Measurements from ENCODE around the gene DNAH2. TPM values are rescaled to one million over a fixed set of nuclear protein-coding genes. Genes with fewer than 3 reads are reported as not detected.

The DNAH2 gene
- total and polyA plus RNA-seq, 9 of the 15 experiments (the other 6 are each of a cell fraction or from before 2014, with no cell fraction given), result 0.03 TPM; not detected in 8

DNA sequence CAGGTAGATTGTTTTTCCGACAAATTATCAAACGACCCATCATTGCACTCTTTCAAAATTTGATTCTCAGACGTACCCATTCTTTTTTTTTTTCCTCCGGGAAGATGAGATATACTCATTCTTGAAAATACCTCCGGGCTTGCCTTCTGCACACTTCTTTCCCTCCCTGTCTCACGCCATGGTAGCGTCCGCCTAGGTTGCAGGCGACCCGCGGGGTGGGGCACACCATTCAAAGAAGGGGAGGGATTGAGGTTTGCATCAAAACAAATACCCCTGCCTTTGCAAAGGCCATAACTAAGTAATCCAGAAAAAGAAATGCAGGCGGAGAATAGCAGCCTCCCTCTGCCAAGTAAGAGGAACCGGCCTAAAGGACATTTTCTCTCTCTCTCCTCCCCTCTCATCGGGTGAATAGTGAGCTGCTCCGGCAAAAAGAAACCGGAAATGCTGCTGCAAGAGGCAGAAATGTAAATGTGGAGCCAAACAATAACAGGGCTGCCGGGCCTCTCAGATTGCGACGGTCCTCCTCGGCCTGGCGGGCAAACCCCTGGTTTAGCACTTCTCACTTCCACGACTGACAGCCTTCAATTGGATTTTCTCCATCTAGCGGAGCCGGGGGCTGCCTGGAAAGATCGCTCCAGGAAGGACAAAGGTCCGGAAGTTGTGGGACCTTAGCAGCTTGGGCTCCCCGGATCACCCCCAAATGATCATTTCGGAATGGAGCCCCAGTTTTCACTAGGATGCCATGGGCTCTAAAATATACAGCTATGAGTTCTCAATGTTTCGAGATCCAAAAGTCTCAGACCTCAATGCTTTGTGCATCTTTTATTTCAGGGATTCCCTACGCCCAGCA, 31.1 kb upstream of the DNAH2 start (continued):
- TF ChIP-seq, protein P1, sequence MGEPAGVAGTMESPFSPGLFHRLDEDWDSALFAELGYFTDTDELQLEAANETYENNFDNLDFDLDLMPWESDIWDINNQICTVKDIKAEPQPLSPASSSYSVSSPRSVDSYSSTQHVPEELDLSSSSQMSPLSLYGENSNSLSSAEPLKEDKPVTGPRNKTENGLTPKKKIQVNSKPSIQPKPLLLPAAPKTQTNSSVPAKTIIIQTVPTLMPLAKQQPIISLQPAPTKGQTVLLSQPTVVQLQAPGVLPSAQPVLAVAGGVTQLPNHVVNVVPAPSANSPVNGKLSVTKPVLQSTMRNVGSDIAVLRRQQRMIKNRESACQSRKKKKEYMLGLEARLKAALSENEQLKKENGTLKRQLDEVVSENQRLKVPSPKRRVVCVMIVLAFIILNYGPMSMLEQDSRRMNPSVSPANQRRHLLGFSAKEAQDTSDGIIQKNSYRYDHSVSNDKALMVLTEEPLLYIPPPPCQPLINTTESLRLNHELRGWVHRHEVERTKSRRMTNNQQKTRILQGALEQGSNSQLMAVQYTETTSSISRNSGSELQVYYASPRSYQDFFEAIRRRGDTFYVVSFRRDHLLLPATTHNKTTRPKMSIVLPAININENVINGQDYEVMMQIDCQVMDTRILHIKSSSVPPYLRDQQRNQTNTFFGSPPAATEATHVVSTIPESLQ (CRISPR knock-in tag; IDR thresholded peaks at IDR 0.05), result 0 out of 2 replicates have a peak, but pooled peaks have one; percentile 72
- peak; percentile 41 to 66; a peak in 2 of 4 replicates for TF ChIP-seq SIN3A (IDR thresholded peaks at IDR 0.05; ENCODE audit: borderline replicate concordance in 2 of 2, control insufficient read depth in 1 of 2, low read depth in 2 of 2, low read length in 2 of 2)
- TF ChIP-seq, protein P2, sequence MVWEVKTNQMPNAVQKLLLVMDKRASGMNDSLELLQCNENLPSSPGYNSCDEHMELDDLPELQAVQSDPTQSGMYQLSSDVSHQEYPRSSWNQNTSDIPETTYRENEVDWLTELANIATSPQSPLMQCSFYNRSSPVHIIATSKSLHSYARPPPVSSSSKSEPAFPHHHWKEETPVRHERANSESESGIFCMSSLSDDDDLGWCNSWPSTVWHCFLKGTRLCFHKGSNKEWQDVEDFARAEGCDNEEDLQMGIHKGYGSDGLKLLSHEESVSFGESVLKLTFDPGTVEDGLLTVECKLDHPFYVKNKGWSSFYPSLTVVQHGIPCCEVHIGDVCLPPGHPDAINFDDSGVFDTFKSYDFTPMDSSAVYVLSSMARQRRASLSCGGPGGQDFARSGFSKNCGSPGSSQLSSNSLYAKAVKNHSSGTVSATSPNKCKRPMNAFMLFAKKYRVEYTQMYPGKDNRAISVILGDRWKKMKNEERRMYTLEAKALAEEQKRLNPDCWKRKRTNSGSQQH (CRISPR knock-in tag; IDR thresholded peaks at IDR 0.05), result 0 out of 2 replicates have a peak, but pooled peaks have one; percentile 42
- TF ChIP-seq, protein P3, sequence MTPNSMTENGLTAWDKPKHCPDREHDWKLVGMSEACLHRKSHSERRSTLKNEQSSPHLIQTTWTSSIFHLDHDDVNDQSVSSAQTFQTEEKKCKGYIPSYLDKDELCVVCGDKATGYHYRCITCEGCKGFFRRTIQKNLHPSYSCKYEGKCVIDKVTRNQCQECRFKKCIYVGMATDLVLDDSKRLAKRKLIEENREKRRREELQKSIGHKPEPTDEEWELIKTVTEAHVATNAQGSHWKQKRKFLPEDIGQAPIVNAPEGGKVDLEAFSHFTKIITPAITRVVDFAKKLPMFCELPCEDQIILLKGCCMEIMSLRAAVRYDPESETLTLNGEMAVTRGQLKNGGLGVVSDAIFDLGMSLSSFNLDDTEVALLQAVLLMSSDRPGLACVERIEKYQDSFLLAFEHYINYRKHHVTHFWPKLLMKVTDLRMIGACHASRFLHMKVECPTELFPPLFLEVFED (CRISPR knock-in tag; conservative IDR thresholded peaks at IDR 0.05), result 0 out of 2 replicates have a peak, but pooled peaks have one; percentile 28
- no peak for TF ChIP-seq NR4A1 (CRISPR knock-in tag; IDR thresholded peaks at IDR 0.05)
- no peak for TF ChIP-seq NR4A1 (tag; IDR thresholded peaks at IDR 0.05)
- TF ChIP-seq KAT7 (CRISPR knock-in tag; IDR thresholded peaks at IDR 0.05; ENCODE audit: borderline replicate concordance), result no peak
- peak; percentile 72 for TF ChIP-seq TAF9B (IDR thresholded peaks at IDR 0.05; ENCODE audit: partially characterized antibody)
- TF ChIP-seq ZFPM2 (CRISPR knock-in tag; IDR thresholded peaks at IDR 0.05), result no peak
- peak; percentile 50; the same call in 1 of the 2 replicates for TF ChIP-seq ILF3 (IDR thresholded peaks at IDR 0.05; ENCODE audit: borderline replicate concordance)
- peak; percentile 81 for TF ChIP-seq ELF2 (CRISPR knock-in tag; IDR thresholded peaks at IDR 0.05)
- TF ChIP-seq FOXK2 (conservative IDR thresholded peaks at IDR 0.05 in 1 of 2, IDR thresholded peaks at IDR 0.05 in 1 of 2; ENCODE audit: low read depth in 2 of 2), result peak; percentile 71 to 100
- TF ChIP-seq KDM2B (CRISPR knock-in tag; IDR thresholded peaks at IDR 0.05), result no peak
- TF ChIP-seq MTA2 (IDR thresholded peaks at IDR 0.05; ENCODE audit: low read depth), result no peak
- TF ChIP-seq HOXB6 (CRISPR knock-in tag; IDR thresholded peaks at IDR 0.05; ENCODE audit: borderline replicate concordance), result no peak
- no peak for TF ChIP-seq ZNF184 (CRISPR knock-in tag; IDR thresholded peaks at IDR 0.05)
- peak; percentile 89 for TF ChIP-seq POLR2AphosphoS5 (IDR thresholded peaks at IDR 0.05; ENCODE audit: control insufficient read depth, insufficient read depth, low read depth, low read length)
- TF ChIP-seq FOXK1 (CRISPR knock-in tag; IDR thresholded peaks at IDR 0.05; ENCODE audit: borderline replicate concordance), result 0 out of 2 replicates have a peak, but pooled peaks have one; percentile 51
- 0 out of 2 replicates have a peak, but pooled peaks have one; percentile 17 for TF ChIP-seq TEAD4 (IDR thresholded peaks at IDR 0.05; ENCODE audit: low read length)
- no peak for TF ChIP-seq TEAD4 (CRISPR knock-in tag; IDR thresholded peaks at IDR 0.05; ENCODE audit: borderline replicate concordance)
- TF ChIP-seq BHLHE40 (IDR thresholded peaks at IDR 0.05; ENCODE audit: low read length), result peak; percentile 84
- peak; percentile 79 for TF ChIP-seq PML (IDR thresholded peaks at IDR 0.05; ENCODE audit: low read length)
- TF ChIP-seq CEBPG (CRISPR knock-in tag; IDR thresholded peaks at IDR 0.05), result peak; percentile 92
- no peak; a peak in 1 of 4 replicates for TF ChIP-seq CEBPG (tag; conservative IDR thresholded peaks at IDR 0.05 in 1 of 2, IDR thresholded peaks at IDR 0.05 in 1 of 2)

All from K562 (cell line).